Measurements from ENCODE around the gene KIR3DL1. TPM values are rescaled to one million over a fixed set of nuclear protein-coding genes. Genes with fewer than 3 reads are reported as not detected.

The KIR3DL1 gene
- total and polyA plus RNA-seq, 2 of the 13 experiments (the other 11 are each of a cell fraction or from before 2014, with no cell fraction given), result not detected

GRCh38 chr19:54791476-54791875 lies 24.8 kb upstream of the KIR3DL1 start:
- BruUV-seq (replicated peaks), result no TSS peak
- WGBS (ENCODE audit: low lambda C conversion rate), result 33% methylated on average over 6 of the region's 6 CpGs
- H3K9me3 ChIP-seq (ENCODE audit: low read length), result no peaks in the 10 kb centered on the region
- in situ Hi-C loops (cut with HindIII; ENCODE audit: extremely low pct_ligation_motif_present, low pct_unique_long_range_greater_than_20kb), result no loop called here
- no peaks in the 10 kb centered on the region for H3K36me3 ChIP-seq (replicated peaks in 1 of 2; ENCODE audit: control insufficient read depth in 1 of 2, insufficient read depth in 2 of 2, low read length in 2 of 2)
- ChIA-PET CTCF (ENCODE audit: low intra/inter-chr PET ratio, low total read pairs) (no interaction called here), POLR2A (no interaction called here)
- intact Hi-C loops (cut with micrococcal nuclease; ENCODE audit: unreplicated experiment), result no loop called here
- no peaks in the 10 kb centered on the region for H3K79me2 ChIP-seq (ENCODE audit: insufficient read depth, low read length)
- DNase-seq (ENCODE audit: low spot score) (no peak), FAIRE-seq (no peak), ATAC-seq (no peak)
- H3K4me2 ChIP-seq (ENCODE audit: low read depth, low read length), result no peak overlapping the region
- no peaks in the 10 kb centered on the region for H4K20me1 ChIP-seq (ENCODE audit: insufficient read depth, low read length)
- no peaks in the 10 kb centered on the region for H3K4me1 ChIP-seq (ENCODE audit: insufficient read depth, low read length)
- no peak overlapping the region for H3K27ac ChIP-seq (ENCODE audit: extremely low read length, insufficient read depth, low read length)
- no peak overlapping the region for H3K9ac ChIP-seq (ENCODE audit: insufficient read depth, low read depth, low read length)
- TF ChIP-seq RXRA (CRISPR knock-in tag; IDR thresholded peaks at IDR 0.05) (no peak), HMG20A (CRISPR knock-in tag; IDR thresholded peaks at IDR 0.05; ENCODE audit: borderline replicate concordance) (no peak)
- H2AFZ ChIP-seq (ENCODE audit: low read length), result no peak overlapping the region
- peaks cover 0 to 8% of the 10 kb centered on the region in 2 experiments; a peak in 2 of 5 replicates for H3K27me3 ChIP-seq (ENCODE audit: control insufficient read depth in 1 of 2, insufficient read depth in 2 of 2, low read length in 2 of 2)
- H3K4me3 ChIP-seq (replicated peaks in 1 of 3; ENCODE audit: insufficient read depth in 1 of 3, low read depth in 2 of 3, low read length in 3 of 3), result no peak overlapping the region

- BruUV-seq (replicated peaks), result no TSS peak
- ChIA-PET CTCF (ENCODE audit: low intra/inter-chr PET ratio, low total read pairs) (no interaction called here), POLR2A (no interaction called here)
- no peaks in the 10 kb centered on the region for H3K36me3 ChIP-seq (replicated peaks in 1 of 2; ENCODE audit: control insufficient read depth in 1 of 2, insufficient read depth in 2 of 2, low read length in 2 of 2)
- FAIRE-seq (no peak), ATAC-seq (no peak), DNase-seq (ENCODE audit: low spot score) (no peak)
- H3K9ac ChIP-seq (ENCODE audit: insufficient read depth, low read depth, low read length), result no peak overlapping the region
- no peaks in the 10 kb centered on the region for H3K9me3 ChIP-seq (ENCODE audit: low read length)
- no peak overlapping the region for H3K4me2 ChIP-seq (ENCODE audit: low read depth, low read length)
- in situ Hi-C loops (cut with HindIII; ENCODE audit: extremely low pct_ligation_motif_present, low pct_unique_long_range_greater_than_20kb), result no loop called here
- 39% methylated on average over 8 of the region's 8 CpGs for WGBS (ENCODE audit: low lambda C conversion rate)
- H4K20me1 ChIP-seq (ENCODE audit: insufficient read depth, low read length), result no peaks in the 10 kb centered on the region
- peaks cover 0 to 8% of the 10 kb centered on the region in 2 experiments; a peak in 3 of 5 replicates for H3K27me3 ChIP-seq (ENCODE audit: control insufficient read depth in 1 of 2, insufficient read depth in 2 of 2, low read length in 2 of 2)
- no peak overlapping the region for H3K4me3 ChIP-seq (replicated peaks in 1 of 3; ENCODE audit: insufficient read depth in 1 of 3, low read depth in 2 of 3, low read length in 3 of 3)
- TF ChIP-seq RFXAP (CRISPR knock-in tag; IDR thresholded peaks at IDR 0.05; ENCODE audit: borderline replicate concordance) (no peak), PATZ1 (CRISPR knock-in tag; IDR thresholded peaks at IDR 0.05) (no peak)
- intact Hi-C loops (cut with micrococcal nuclease; ENCODE audit: unreplicated experiment), result no loop called here
- H3K27ac ChIP-seq (ENCODE audit: extremely low read length, insufficient read depth, low read length), result no peak overlapping the region
- H2AFZ ChIP-seq (ENCODE audit: low read length), result no peak overlapping the region
- no peaks in the 10 kb centered on the region for H3K4me1 ChIP-seq (ENCODE audit: insufficient read depth, low read length)
- H3K79me2 ChIP-seq (ENCODE audit: insufficient read depth, low read length), result no peaks in the 10 kb centered on the region
Measured at GRCh38 chr19:54792814-54793213, 23.5 kb upstream of the KIR3DL1 start.

All from HepG2 (cell line).